ENCODE measurements around the gene PRR22. TPM values are rescaled to one million over a fixed set of nuclear protein-coding genes. Genes with fewer than 3 reads are reported as not detected.
"Not testable (repeated sequence)": the region's sequence is repeated elsewhere in the genome, so short reads cannot be mapped to it uniquely, and the experiment has no call there.

Gene PRR22
- total and polyA plus RNA-seq, 5 donors = 0.74 to 1.7 (median 0.86) TPM

DNA sequence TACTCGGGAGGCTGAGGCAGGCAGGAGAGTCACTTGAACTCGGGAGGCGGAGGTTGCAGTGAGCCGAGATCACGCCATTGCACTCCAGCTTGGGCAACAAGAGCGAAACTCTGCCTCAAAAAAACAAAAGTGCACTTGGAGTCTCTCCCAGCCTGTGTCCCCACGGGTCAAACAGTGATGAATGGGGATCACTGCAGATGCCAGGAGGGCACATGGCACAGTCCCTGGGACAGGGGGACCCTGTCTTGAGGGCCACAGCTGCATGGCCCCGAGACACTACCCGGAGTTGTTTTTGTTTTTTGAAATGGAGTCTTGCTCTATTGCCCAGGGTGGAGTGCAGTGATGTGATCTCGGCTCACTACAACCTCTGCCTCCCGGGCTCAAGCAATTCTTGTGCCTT is 3.6 kb downstream of the PRR22 start:
- DNase-seq; intact Hi-C loops (cut with DNase I); H3K4me3 ChIP-seq (ENCODE audit: low read length); H3K9me3 ChIP-seq (ENCODE audit: control insufficient read depth, low read length); H3K27me3 ChIP-seq (ENCODE audit: control insufficient read depth, insufficient read depth); H3K4me1 ChIP-seq (ENCODE audit: control insufficient read depth, insufficient read depth, low read length); H3K27ac ChIP-seq (ENCODE audit: low read length); ATAC-seq: not testable (repeated sequence)
- 81% methylated on average over 11 of the region's 11 CpGs for WGBS

DNA sequence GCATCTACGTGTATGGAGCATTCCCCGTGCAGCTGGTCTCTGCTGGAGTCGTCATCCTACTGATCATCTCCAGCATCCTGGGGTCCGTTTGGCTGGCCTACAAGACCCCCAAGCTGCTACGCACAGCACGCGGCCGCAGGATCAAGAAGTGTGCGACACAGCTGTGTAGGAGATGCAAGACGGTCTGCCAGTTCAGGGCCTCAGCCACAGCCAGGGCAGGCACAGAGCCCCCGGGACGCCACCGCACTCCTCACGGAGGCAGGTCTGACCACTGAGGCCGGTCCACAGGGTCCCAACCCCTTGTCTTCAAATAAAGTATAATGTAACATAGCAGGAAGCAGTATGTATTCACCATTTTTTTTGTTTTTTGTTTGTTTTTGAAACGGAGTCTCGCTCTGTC is 6.1 kb downstream of the PRR22 start:
- ATAC-seq = no peak
- intact Hi-C loops (cut with DNase I) = no loop called here
- H3K4me1 ChIP-seq (ENCODE audit: control insufficient read depth, insufficient read depth, low read length) = no peaks in the 10 kb centered on the region
- no peak overlapping the region for H3K27ac ChIP-seq (ENCODE audit: low read length)
- DNase-seq = no peak
- no peaks in the 10 kb centered on the region for H3K27me3 ChIP-seq (ENCODE audit: control insufficient read depth, insufficient read depth)
- WGBS = 83% methylated on average over 17 of the region's 17 CpGs
- no peak overlapping the region for H3K4me3 ChIP-seq (ENCODE audit: low read length)
- no peaks in the 10 kb centered on the region for H3K9me3 ChIP-seq (ENCODE audit: control insufficient read depth, low read length)

DNA sequence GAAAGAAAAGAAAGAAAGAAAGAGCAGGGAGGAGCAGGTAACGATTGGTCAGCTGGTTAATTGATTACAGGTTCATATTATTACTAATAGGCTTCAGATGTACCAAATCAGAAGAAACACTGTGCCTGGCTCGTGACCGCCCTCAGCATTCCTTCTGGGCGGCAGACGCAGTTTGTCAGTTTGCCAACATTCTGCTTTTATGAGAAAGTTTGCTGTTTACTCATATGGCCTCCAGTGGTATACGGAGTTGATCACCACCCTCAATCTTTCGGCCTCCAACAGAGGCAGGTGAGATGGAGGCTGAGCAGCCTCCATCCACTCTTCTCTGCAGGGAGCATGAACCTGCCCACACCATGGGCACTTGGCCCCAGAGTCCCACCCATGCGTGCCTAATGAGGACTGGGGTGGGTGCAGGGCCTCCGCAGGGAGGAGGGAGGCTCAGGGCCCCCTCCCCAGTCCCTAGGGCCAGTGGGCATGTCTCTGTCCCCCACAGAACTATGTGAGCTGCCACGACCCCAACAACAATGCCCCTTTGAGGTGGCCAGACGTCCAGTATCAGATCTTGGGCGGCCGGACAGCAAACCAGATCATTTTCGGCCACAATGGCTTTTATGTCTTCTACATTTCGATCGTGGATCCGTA is 8.8 kb downstream of the PRR22 start:
- ATAC-seq (peak in 1 of 2 donors; percentile 16), DNase-seq (no peak)
- Histone ChIP-seq H3K9me3 (ENCODE audit: control insufficient read depth, low read length) (no peaks in the 10 kb centered on the region), H3K27ac (ENCODE audit: low read length) (no peak overlapping the region), H3K27me3 (ENCODE audit: control insufficient read depth, insufficient read depth) (no peaks in the 10 kb centered on the region), H3K4me1 (ENCODE audit: control insufficient read depth, insufficient read depth, low read length) (no peaks in the 10 kb centered on the region), H3K4me3 (ENCODE audit: low read length) (no peak overlapping the region)
- intact Hi-C loops (cut with DNase I) = no loop called here
- 63% methylated on average over 17 of the region's 17 CpGs for whole genome bisulfite sequencing

DNA sequence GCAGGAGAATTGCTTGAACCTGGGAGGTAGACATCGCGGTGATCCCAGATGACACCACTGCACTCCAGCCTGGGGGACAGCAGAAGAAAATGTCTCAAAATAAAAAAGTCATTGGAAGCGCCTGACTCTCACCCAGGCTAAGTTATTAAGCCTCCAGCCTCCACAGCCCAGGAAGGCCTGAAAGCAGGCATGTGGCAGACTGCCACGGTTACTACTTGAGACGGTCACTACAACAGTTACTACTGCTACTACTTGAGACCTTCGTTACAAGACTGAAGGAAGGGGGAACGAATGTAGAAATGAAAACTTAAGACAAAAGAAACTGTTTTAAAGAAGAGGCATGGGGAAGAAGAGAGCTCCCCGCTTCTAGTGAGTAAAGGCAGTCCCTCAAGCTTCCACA is 9.6 kb downstream of the PRR22 start:
- Histone ChIP-seq H3K27me3 (ENCODE audit: control insufficient read depth, insufficient read depth) (no peaks in the 10 kb centered on the region), H3K4me1 (ENCODE audit: control insufficient read depth, insufficient read depth, low read length) (no peaks in the 10 kb centered on the region), H3K27ac (ENCODE audit: low read length) (no peak overlapping the region), H3K4me3 (ENCODE audit: low read length) (no peak overlapping the region), H3K9me3 (ENCODE audit: control insufficient read depth, low read length) (no peaks in the 10 kb centered on the region)
- DNase-seq = no peak
- intact Hi-C loops (cut with DNase I) = no loop called here
- 79% methylated on average over 8 of the region's 8 CpGs for WGBS
- no peak for ATAC-seq

DNA sequence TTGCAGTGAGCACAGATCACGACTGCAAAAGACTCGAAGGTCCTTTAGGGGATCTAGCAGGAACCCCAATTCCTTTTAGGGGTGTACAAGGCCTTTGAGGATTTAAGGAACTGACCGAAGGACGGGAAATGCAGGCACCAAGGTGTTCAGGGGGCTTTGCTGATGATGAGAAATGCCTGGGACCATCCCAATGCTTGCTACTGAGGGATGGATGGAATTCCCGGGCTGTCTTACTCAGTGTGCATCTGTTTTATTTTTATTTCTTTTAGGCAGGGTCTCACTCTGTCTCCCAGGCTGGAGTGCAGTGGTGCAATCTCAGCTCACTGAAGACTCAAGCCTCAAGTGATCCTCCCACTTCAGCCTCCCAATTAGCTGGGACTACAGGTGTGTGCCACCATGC is 11.3 kb downstream of the PRR22 start:
- 89% methylated on average over 5 of the region's 5 CpGs for WGBS
- no peaks in the 10 kb centered on the region for H3K4me1 ChIP-seq (ENCODE audit: control insufficient read depth, insufficient read depth, low read length)
- H3K4me3 ChIP-seq (ENCODE audit: low read length) = no peak overlapping the region
- ATAC-seq (no peak), DNase-seq (no peak)
- no peaks in the 10 kb centered on the region for H3K9me3 ChIP-seq (ENCODE audit: control insufficient read depth, low read length)
- H3K27me3 ChIP-seq (ENCODE audit: control insufficient read depth, insufficient read depth) = no peaks in the 10 kb centered on the region
- no peak overlapping the region for H3K27ac ChIP-seq (ENCODE audit: low read length)
- intact Hi-C loops (cut with DNase I) = no loop called here

DNA sequence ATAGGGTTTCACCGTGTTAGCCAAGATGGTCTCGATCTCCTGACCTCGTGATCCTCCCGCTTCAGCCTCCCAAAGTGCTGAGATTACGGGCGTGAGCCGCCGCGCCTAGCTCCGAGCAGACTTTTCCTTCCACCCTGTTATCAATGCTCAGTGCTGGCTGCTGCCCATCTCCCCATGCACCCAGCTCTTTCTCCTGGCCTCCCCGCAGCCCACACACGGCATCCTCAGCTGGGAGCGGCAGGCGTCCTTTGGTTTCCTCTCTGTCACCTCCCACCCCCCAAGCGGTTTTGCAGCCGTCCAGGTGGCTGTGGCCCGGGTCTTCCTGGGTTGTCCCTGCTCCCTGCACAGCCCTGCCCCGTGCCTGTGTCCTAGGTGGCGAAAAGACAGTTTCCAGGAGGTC is 12.1 kb downstream of the PRR22 start:
- intact Hi-C loops (cut with DNase I) = no loop called here
- 79% methylated on average over 19 of the region's 19 CpGs for WGBS

DNA sequence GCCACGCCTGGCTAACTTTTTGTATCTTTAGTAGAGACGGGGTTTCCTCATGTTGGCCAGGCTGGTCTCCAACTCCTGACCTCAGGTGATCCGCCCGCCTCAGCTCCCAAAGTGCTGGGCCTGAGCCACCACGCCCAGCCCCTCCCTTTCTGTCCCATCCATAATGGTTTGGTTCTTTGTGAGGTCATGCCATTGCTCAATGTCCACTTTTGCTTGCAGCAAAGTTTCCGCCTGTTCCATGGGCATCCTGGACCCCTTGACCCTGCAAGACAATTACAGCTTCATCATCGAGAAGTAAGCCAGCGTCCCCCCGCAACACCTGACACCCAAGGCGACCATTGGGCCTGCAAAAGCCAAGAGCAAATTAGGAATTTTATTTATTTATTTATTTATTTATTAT is 16.6 kb downstream of the PRR22 start:
- DNase-seq (no peak), ATAC-seq (no peak)
- no peaks in the 10 kb centered on the region for H3K27me3 ChIP-seq (ENCODE audit: control insufficient read depth, insufficient read depth)
- no peaks in the 10 kb centered on the region for H3K4me1 ChIP-seq (ENCODE audit: control insufficient read depth, insufficient read depth, low read length)
- no peaks in the 10 kb centered on the region for H3K9me3 ChIP-seq (ENCODE audit: control insufficient read depth, low read length)
- no peak overlapping the region for H3K27ac ChIP-seq (ENCODE audit: low read length)
- no peak overlapping the region for H3K4me3 ChIP-seq (ENCODE audit: low read length)
- WGBS = 96% methylated on average over 10 of the region's 10 CpGs
- intact Hi-C loops (cut with DNase I) = no loop called here

More for the DNA sequence above, 12.1 kb downstream of the PRR22 start:
- H3K27ac ChIP-seq (ENCODE audit: low read length) = no peak overlapping the region
- no peaks in the 10 kb centered on the region for H3K9me3 ChIP-seq (ENCODE audit: control insufficient read depth, low read length)
- H3K4me1 ChIP-seq (ENCODE audit: control insufficient read depth, insufficient read depth, low read length) = no peaks in the 10 kb centered on the region
- H3K27me3 ChIP-seq (ENCODE audit: control insufficient read depth, insufficient read depth) = no peaks in the 10 kb centered on the region
- H3K4me3 ChIP-seq (ENCODE audit: low read length) = no peak overlapping the region
- no peak for ATAC-seq
- no peak for DNase-seq

DNA sequence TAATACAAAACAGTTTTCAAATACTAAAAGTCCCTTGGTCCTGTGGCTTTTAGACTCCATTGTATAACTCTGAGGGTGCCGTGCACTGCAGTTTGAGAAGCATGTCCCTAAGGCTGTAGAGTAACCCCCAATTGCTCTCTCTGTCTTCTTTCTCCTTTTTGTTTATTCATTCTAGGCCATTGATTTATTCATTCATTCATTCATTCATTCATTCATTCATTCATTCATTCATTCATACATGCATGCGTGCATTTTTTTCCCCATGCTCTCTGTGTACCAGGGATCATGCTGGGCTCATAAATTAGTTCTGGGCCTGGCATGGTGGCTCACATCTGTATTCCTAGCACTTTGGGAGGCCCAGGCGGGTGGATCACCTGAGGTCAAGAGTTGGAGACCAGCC is 19.3 kb downstream of the PRR22 start:
- ATAC-seq = no peak
- no peak for DNase-seq
- H3K4me3 ChIP-seq (ENCODE audit: low read length) = no peak overlapping the region
- intact Hi-C loops (cut with DNase I) = no loop called here
- no peaks in the 10 kb centered on the region for H3K4me1 ChIP-seq (ENCODE audit: control insufficient read depth, insufficient read depth, low read length)
- no peak overlapping the region for H3K27ac ChIP-seq (ENCODE audit: low read length)
- H3K9me3 ChIP-seq (ENCODE audit: control insufficient read depth, low read length) = no peaks in the 10 kb centered on the region
- H3K27me3 ChIP-seq (ENCODE audit: control insufficient read depth, insufficient read depth) = no peaks in the 10 kb centered on the region
- WGBS = 88% methylated on average over 3 of the region's 3 CpGs

DNA sequence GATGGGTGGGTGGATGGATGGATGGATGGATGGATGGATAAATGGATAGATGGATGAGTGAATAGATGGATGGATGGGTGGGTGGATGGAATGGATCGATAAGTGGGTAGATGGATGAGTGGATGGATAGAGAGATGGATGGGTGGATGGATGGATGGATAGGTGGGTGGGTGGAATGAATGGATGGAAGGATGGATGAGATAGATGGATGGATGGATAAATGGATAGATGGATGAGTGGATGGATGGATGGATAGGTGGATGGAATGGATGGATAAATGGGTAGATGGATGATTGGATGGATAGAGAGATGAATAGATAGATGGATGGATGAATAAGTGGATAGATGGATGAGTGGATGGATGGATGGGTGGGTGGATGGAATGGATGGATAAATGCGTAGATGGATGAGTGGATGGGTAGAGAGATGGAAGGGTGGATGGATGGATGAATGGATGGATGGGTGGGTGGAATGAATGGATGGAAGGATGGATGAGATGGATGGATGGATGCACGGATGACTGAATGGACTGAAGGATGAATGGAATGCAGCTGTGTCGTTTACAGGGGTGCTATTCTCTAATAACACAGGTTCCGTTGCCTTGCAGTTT is 21.8 kb downstream of the PRR22 start:
- intact Hi-C loops (cut with DNase I) = no loop called here
- H3K4me3 ChIP-seq (ENCODE audit: low read length) = no peak overlapping the region
- H3K4me1 ChIP-seq (ENCODE audit: control insufficient read depth, insufficient read depth, low read length) = no peaks in the 10 kb centered on the region
- no peak for ATAC-seq
- WGBS = 90% methylated on average over 5 of the region's 5 CpGs
- H3K27me3 ChIP-seq (ENCODE audit: control insufficient read depth, insufficient read depth) = no peaks in the 10 kb centered on the region
- no peak overlapping the region for H3K27ac ChIP-seq (ENCODE audit: low read length)
- no peak for DNase-seq
- H3K9me3 ChIP-seq (ENCODE audit: control insufficient read depth, low read length) = no peaks in the 10 kb centered on the region

DNA sequence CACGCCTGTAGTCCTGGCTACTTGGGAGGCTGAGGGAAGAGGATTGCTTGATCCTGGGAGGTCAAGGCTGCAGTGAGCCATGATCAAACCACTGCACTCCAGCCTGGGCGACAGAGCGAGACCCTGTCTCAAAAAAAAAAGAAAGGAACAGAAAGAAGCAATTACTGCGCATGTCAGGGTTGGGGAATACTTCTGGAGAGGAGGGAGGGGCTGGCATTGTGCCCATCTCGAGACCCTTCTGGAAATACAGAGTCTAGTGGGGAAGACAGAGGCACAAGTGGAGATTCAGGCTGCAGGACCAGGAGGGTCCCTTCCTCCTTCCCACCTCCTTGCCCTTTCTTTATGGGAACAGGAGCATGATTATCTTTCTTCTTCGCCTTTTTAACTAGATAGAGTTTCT is 30.8 kb downstream of the PRR22 start:
- Histone ChIP-seq H3K4me3 (ENCODE audit: low read length) (no peak overlapping the region), H3K4me1 (ENCODE audit: control insufficient read depth, insufficient read depth, low read length) (no peaks in the 10 kb centered on the region), H3K9me3 (ENCODE audit: control insufficient read depth, low read length) (no peaks in the 10 kb centered on the region), H3K27ac (ENCODE audit: low read length) (no peak overlapping the region), H3K27me3 (ENCODE audit: control insufficient read depth, insufficient read depth) (no peaks in the 10 kb centered on the region)
- intact Hi-C loops (cut with DNase I) = no loop called here
- WGBS = 72% methylated on average over 6 of the region's 6 CpGs
- ATAC-seq (no peak), DNase-seq (no peak)

DNA sequence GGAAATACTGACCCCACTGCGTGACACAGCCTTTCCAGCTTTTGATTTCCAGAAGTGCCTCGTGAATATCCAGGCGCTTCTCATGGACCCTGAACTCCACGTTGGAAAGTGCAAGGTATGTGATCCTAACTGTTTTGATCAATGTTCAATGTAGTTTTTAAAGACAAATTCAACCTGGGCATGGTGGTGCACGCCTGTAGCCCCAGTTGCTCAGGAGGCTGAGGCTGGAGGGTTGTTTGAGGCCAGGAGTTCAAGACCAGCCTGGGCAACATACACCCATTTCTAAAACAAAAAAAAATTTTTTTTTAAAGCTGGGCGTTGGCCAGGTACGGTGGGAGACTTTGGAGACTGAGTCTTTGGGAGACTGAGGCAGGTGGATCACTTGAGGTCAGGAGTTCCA is 32.8 kb downstream of the PRR22 start:
- no peaks in the 10 kb centered on the region for H3K4me1 ChIP-seq (ENCODE audit: control insufficient read depth, insufficient read depth, low read length)
- H3K9me3 ChIP-seq (ENCODE audit: control insufficient read depth, low read length) = no peaks in the 10 kb centered on the region
- no peak for DNase-seq
- intact Hi-C loops (cut with DNase I) = no loop called here
- ATAC-seq = no peak
- H3K27ac ChIP-seq (ENCODE audit: low read length) = no peak overlapping the region
- no peaks in the 10 kb centered on the region for H3K27me3 ChIP-seq (ENCODE audit: control insufficient read depth, insufficient read depth)
- no peak overlapping the region for H3K4me3 ChIP-seq (ENCODE audit: low read length)
- WGBS = 81% methylated on average over 7 of the region's 7 CpGs

DNA sequence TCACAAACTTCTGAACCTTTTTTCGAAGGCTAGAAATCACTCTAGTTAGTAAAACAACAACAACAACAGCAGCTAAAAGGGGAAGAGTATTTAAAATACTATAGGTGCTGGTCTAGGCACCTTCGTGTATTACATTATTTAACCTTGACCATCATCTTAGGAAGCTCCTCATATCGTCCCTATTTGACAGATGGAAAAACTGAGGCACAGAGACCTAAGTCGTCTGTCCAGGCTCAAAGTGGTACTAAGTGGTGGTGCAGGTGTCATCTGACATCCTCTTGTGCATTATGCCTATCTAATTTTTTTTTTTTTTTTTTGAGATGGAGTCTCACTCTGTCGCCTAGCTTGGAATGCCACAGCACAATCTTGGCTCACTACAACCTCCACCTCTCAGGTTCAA is 35.0 kb downstream of the PRR22 start:
- H3K27me3 ChIP-seq (ENCODE audit: control insufficient read depth, insufficient read depth) = no peaks in the 10 kb centered on the region
- ATAC-seq (no peak), DNase-seq (no peak)
- H3K4me3 ChIP-seq (ENCODE audit: low read length) = no peak overlapping the region
- H3K27ac ChIP-seq (ENCODE audit: low read length) = no peak overlapping the region
- H3K9me3 ChIP-seq (ENCODE audit: control insufficient read depth, low read length) = no peaks in the 10 kb centered on the region
- no peaks in the 10 kb centered on the region for H3K4me1 ChIP-seq (ENCODE audit: control insufficient read depth, insufficient read depth, low read length)
- WGBS = 85% methylated on average over 5 of the region's 5 CpGs
- intact Hi-C loops (cut with DNase I) = no loop called here
